Endometrial microvascular endothelial cells (primary cell): ENCODE data around the gene PEAK1. TPM values are rescaled to one million over a fixed set of nuclear protein-coding genes. Genes with fewer than 3 reads are reported as not detected.

Experiments used
- in situ Hi-C: cut with HindIII; loops from 2 replicates; pipeline ENCODE4 v1.10.0; 2017; ENCODE audit warnings: low sequenced_read_pairs, low pct_unique_long_range_greater_than_20kb; ENCODE audit errors: inconsistent ontology term
- total RNA-seq: library from RNA; depleted of rRNA; stranded (reverse); fragments of >200 nt; gene quantifications from one replicate; pipeline ENCODE4 v1.2.3, GENCODE V29; 2015; ENCODE audit errors: inconsistent ontology term

PEAK1 gene
- total RNA-seq, 1 donor from 2014 or later: 48.7 TPM

GRCh38 chr15:77126529-77127326 is 293.2 kb downstream of the PEAK1 start:
- in situ Hi-C loops: no loop called here

GRCh38 chr15:77123854-77124253 is 296.1 kb downstream of the PEAK1 start:
- in situ Hi-C loops: no loop called here

- in situ Hi-C loops: no loop called here
These were observed 297.3 kb downstream of the PEAK1 start for GRCh38 chr15:77122576-77122975.

GRCh38 chr15:77121599-77121998 is 298.3 kb downstream of the PEAK1 start:
- in situ Hi-C loops: no loop called here

GRCh38 chr15:77120576-77120975 is 299.3 kb downstream of the PEAK1 start:
- in situ Hi-C loops: no loop called here

- in situ Hi-C loops: no loop called here
These were observed 300.5 kb downstream of the PEAK1 start for GRCh38 chr15:77119446-77119845.

- in situ Hi-C loops: no loop called here
These were observed 301.0 kb downstream of the PEAK1 start for GRCh38 chr15:77118882-77119321.

GRCh38 chr15:77115179-77115578 is 304.7 kb downstream of the PEAK1 start:
- in situ Hi-C loops: no loop called here

- in situ Hi-C loops: no loop called here
These were observed 306.9 kb downstream of the PEAK1 start for GRCh38 chr15:77112838-77113504.

- in situ Hi-C loops: no loop called here
These were observed 308.1 kb downstream of the PEAK1 start for GRCh38 chr15:77111789-77112188.

- in situ Hi-C loops: no loop called here
These were observed 312.2 kb downstream of the PEAK1 start for GRCh38 chr15:77107531-77108355.

- in situ Hi-C loops: no loop called here
These were observed 312.8 kb downstream of the PEAK1 start for GRCh38 chr15:77107068-77107467.

- in situ Hi-C loops: no loop called here
These were observed 315.7 kb downstream of the PEAK1 start for GRCh38 chr15:77104155-77104554.

- in situ Hi-C loops: no loop called here
These were observed 320.0 kb downstream of the PEAK1 start for GRCh38 chr15:77099741-77100463.

GRCh38 chr15:77098572-77098971 is 321.3 kb downstream of the PEAK1 start:
- in situ Hi-C loops: no loop called here

- in situ Hi-C loops: no loop called here
These were observed 322.0 kb downstream of the PEAK1 start for GRCh38 chr15:77097921-77098320.

GRCh38 chr15:77097248-77097721 is 322.6 kb downstream of the PEAK1 start:
- in situ Hi-C loops: no loop called here

- in situ Hi-C loops: no loop called here
These were observed 323.4 kb downstream of the PEAK1 start for GRCh38 chr15:77096541-77096940.

- in situ Hi-C loops: no loop called here
These were observed 323.8 kb downstream of the PEAK1 start for GRCh38 chr15:77096138-77096537.
